ENCODE data around the gene PRELID1.

The PRELID1 gene

GRCh38 chr5:177333420-177334154 is 30.0 kb downstream of the PRELID1 start:
- no peak for DNase-seq (ENCODE audit: extremely low read depth, low read depth)
- TF ChIP-seq, protein P1, sequence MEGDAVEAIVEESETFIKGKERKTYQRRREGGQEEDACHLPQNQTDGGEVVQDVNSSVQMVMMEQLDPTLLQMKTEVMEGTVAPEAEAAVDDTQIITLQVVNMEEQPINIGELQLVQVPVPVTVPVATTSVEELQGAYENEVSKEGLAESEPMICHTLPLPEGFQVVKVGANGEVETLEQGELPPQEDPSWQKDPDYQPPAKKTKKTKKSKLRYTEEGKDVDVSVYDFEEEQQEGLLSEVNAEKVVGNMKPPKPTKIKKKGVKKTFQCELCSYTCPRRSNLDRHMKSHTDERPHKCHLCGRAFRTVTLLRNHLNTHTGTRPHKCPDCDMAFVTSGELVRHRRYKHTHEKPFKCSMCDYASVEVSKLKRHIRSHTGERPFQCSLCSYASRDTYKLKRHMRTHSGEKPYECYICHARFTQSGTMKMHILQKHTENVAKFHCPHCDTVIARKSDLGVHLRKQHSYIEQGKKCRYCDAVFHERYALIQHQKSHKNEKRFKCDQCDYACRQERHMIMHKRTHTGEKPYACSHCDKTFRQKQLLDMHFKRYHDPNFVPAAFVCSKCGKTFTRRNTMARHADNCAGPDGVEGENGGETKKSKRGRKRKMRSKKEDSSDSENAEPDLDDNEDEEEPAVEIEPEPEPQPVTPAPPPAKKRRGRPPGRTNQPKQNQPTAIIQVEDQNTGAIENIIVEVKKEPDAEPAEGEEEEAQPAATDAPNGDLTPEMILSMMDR (IDR thresholded peaks at IDR 0.05; ENCODE audit: low read depth, low read length): no peak

DNA sequence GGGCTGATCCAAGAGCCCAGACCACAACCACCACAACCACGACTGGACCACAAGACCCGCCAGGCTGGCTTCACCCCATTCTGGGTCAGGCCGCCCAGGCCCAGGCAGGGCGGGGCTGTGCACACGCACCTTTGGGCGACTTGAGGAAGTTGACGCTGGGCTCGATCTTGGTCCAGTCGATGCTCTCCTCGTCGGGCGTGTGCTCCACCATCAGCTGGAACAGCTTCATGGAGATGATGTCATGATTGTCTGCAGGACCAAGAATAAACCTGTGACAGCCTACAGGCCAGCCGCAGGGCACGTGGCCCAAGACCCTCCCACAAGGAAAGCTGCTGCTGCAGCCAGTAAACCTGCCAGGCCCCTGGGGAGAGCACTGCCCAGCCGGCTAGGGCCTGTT is 30.6 kb downstream of the PRELID1 start:
- no peak for DNase-seq (ENCODE audit: extremely low read depth, low read depth)
- TF ChIP-seq, protein P1 (IDR thresholded peaks at IDR 0.05; ENCODE audit: low read depth, low read length): no peak

- no peak for DNase-seq (ENCODE audit: extremely low read depth, low read depth)
- TF ChIP-seq, protein P1 (IDR thresholded peaks at IDR 0.05; ENCODE audit: low read depth, low read length): no peak
Measured at GRCh38 chr5:177334781-177335700, 31.4 kb downstream of the PRELID1 start.

DNA sequence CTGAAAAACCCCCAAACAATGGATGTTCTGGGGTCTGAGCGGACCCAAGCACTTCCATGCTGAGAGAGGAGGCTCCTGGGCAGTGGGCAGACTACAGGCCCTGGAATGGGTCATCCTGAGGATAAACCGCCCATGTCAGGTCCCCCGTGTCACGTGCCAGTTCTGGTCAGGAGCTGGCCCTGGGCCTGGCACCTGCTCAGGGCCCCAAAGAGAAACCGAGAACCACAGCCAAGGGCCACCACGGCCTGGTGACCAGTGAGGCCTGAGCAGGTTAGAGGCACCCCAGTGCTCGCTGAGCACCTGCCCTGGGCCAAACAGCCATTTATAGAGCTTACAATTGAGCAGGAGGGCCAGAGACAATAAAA is 32.1 kb downstream of the PRELID1 start:
- TF ChIP-seq, protein P1 (IDR thresholded peaks at IDR 0.05; ENCODE audit: low read depth, low read length): no peak
- no peak for DNase-seq (ENCODE audit: extremely low read depth, low read depth)

GRCh38 chr5:177336112-177336511 is 32.5 kb downstream of the PRELID1 start:
- TF ChIP-seq, protein P1 (IDR thresholded peaks at IDR 0.05; ENCODE audit: low read depth, low read length): peak; percentile 10
- DNase-seq (ENCODE audit: extremely low read depth, low read depth): no peak

DNA sequence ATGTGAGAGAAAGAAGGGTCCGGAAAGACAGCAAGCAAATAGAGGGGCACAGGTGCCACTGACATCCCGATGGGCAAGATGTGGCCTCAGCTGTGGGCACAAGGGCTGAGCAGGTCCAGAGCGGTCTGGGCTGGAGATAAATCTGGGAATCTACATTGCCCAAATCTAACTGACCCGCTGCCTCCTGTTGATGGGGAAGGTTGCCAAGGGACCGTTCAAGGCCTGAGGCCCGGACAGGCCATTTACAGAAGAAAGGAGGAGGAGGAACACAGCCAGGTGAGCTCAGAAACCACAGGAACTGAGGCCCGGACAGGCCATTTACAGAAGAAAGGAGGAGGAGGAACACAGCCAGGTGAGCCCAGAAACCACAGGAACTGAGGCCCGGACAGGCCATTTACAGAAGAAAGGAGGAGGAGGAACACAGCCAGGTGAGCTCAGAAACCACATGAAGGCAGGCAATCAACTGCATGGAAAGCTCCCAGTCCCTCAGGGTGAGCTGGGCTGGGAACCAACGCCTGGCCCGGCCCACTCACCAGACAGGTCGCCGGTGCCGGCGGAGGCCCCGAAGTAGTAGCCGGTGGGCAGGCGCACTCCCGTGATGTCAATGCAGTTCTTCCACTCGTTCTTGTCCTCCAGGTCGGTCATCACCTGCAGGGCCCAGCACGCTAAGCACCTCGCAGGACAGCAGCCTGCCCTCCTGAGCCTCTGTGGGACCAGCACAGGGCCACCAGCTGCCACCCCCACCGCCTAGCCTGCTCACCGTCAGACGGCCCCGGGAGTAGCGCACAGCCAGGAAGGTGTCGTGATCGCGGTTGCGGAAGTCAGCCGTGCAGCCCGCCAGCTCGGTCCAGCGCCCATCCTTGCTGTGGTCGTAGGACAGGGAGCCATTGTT is 33.2 kb downstream of the PRELID1 start:
- DNase-seq (ENCODE audit: extremely low read depth, low read depth): no peak
- TF ChIP-seq, protein P1 (IDR thresholded peaks at IDR 0.05; ENCODE audit: low read depth, low read length): no peak

Measured in AG09319 (cell line).